HL-60 (cell line): Measurements from ENCODE around the gene CRYBB1.
"Not testable (repeated sequence)": the region's sequence is repeated elsewhere in the genome, so short reads cannot be mapped to it uniquely, and the experiment has no call there.

ENCODE experiments used
- DNase-seq, 2 experiments: peaks; one replicate each; pipeline ENCODE4 v3.0.0-alpha.2; 2010 to 2020; ENCODE audit warnings: low read depth in 1 of 2, low spot score in 1 of 2
- H3K27ac ChIP-seq: fragments of 250-450 bp; sonication (Bioruptor Pico); replicated peaks from 2 replicates; pipeline ENCODE4 v1.5.1; 2020; ENCODE audit warnings: mild to moderate bottlenecking, moderate library complexity
- H3K27me3 ChIP-seq: fragments of 250-450 bp; sonication (Bioruptor Pico); 2 replicates; pipeline ENCODE4 v1.5.1; 2021; ENCODE audit warnings: mild to moderate bottlenecking, moderate library complexity; ENCODE audit not compliant: insufficient read depth, poor library complexity, severe bottlenecking
- H3K4me3 ChIP-seq: replicated peaks from 2 replicates; pipeline ENCODE4 v1.5.1; 2011; ENCODE audit warnings: mild to moderate bottlenecking, control low read depth, low read length; ENCODE audit not compliant: insufficient read depth
- CTCF ChIP-seq: IDR thresholded peaks from one replicate; pipeline ENCODE4 v1.5.1; 2011; ENCODE audit warnings: low read length, control low read depth, inconsistent platforms; ENCODE audit not compliant: insufficient read depth
- GABPA ChIP-seq: IDR thresholded peaks from 2 replicates; pipeline ENCODE4 v1.6.1; 2012; ENCODE audit warnings: low read depth
- POLR2AphosphoS5 ChIP-seq: IDR thresholded peaks from 2 replicates; pipeline ENCODE4 v1.6.1; 2012; ENCODE audit warnings: low read depth
- REST ChIP-seq: IDR thresholded peaks from 2 replicates; pipeline ENCODE4 v1.6.1; 2012; ENCODE audit warnings: low read depth; ENCODE audit not compliant: insufficient replicate concordance
- SPI1 ChIP-seq: IDR thresholded peaks from 2 replicates; pipeline ENCODE4 v1.6.1; 2012; ENCODE audit warnings: low read depth, mild to moderate bottlenecking, borderline replicate concordance

Gene CRYBB1

GRCh38 chr22:26615830-26616435 lies 1.9 kb downstream of the CRYBB1 start:
- H3K27me3 ChIP-seq: no peaks in the 10 kb centered on the region
- no peak for DNase-seq

GRCh38 chr22:26615149-26615548 lies 2.7 kb downstream of the CRYBB1 start:
- no peaks in the 10 kb centered on the region for H3K27me3 ChIP-seq
- TF ChIP-seq CTCF (no peak), POLR2AphosphoS5 (peak; percentile 36; the same call in 1 of the 2 replicates), SPI1 (peak; percentile 53; the same call in 1 of the 2 replicates)
- no peak overlapping the region for H3K4me3 ChIP-seq

More at GRCh38 chr22:26615830-26616435, 1.9 kb downstream of the CRYBB1 start:
- Histone ChIP-seq H3K27ac (no peak overlapping the region), H3K4me3 (no peak overlapping the region)
- TF ChIP-seq POLR2AphosphoS5 (no peak), SPI1 (no peak), CTCF (no peak), GABPA (no peak), REST (no peak)

GRCh38 chr22:26614322-26614721 lies 3.5 kb downstream of the CRYBB1 start:
- TF ChIP-seq CTCF (no peak), REST (no peak), POLR2AphosphoS5 (no peak), SPI1 (no peak), GABPA (no peak)
- Histone ChIP-seq H3K4me3 (no peak overlapping the region), H3K27ac (no peak overlapping the region), H3K27me3 (no peaks in the 10 kb centered on the region)
- no peak for DNase-seq

More at GRCh38 chr22:26615149-26615548, 2.7 kb downstream of the CRYBB1 start:
- no peak overlapping the region for H3K27ac ChIP-seq
- no peak for DNase-seq

GRCh38 chr22:26613753-26614152 lies 4.1 kb downstream of the CRYBB1 start:
- H3K27me3 ChIP-seq, H3K4me3 ChIP-seq, H3K27ac ChIP-seq, DNase-seq: not testable (repeated sequence)
